ENCODE results near the gene NFYA.

GRCh38 chr6:41074692-41075436 lies 2.1 kb downstream of the NFYA start:
- TF ChIP-seq CTCF (IDR thresholded peaks at IDR 0.05) (no peak), EZH2 (IDR thresholded peaks at IDR 0.05) (no peak)
